Measurements from ENCODE around the gene AGT. TPM values are rescaled to one million over a fixed set of nuclear protein-coding genes. Genes with fewer than 3 reads are reported as not detected.

Gene AGT
- total RNA-seq, 1 experiment from 2014 or later = 0.93 TPM

GRCh38 chr1:230701895-230702768, 11.8 kb downstream of the AGT start:
- Histone ChIP-seq H3K9me2 (ENCODE audit: insufficient read depth) (no peaks in the 10 kb centered on the region), H3K27ac (ENCODE audit: low read depth, low read length) (no peak overlapping the region), H3K79me2 (ENCODE audit: insufficient read depth, low read length) (no peaks in the 10 kb centered on the region), H3K4me3 (replicated peaks in 1 of 2; ENCODE audit: low read depth in 1 of 2, low read length in 2 of 2) (no peak overlapping the region), H2AFZ (ENCODE audit: low read depth, low read length, poor library complexity, severe bottlenecking) (no peak overlapping the region), H3K9ac (ENCODE audit: low read length) (no peak overlapping the region), H3K36me3 (ENCODE audit: control insufficient read depth in 1 of 2, insufficient read depth in 2 of 2, low read length in 2 of 2) (no peaks in the 10 kb centered on the region), H3K4me2 (ENCODE audit: low read length) (peak overlapping the region; percentile 36), H3K27me3 (ENCODE audit: insufficient read depth, low read length) (peaks cover 4% of the 10 kb centered on the region; the same call in 1 of the 2 replicates), H3K4me1 (ENCODE audit: control insufficient read depth in 1 of 2, insufficient read depth in 2 of 2, low read length in 2 of 2) (peaks cover 14 to 16% of the 10 kb centered on the region in 2 experiments), H4K20me1 (ENCODE audit: insufficient read depth) (no peaks in the 10 kb centered on the region), H3K9me3 (ENCODE audit: control insufficient read depth in 1 of 2, insufficient read depth in 1 of 2, low read depth in 1 of 2, low read length in 2 of 2) (no peaks in the 10 kb centered on the region)
- intact Hi-C loops (cut with micrococcal nuclease) = no loop called here
- ATAC-seq (no peak), DNase-seq (ENCODE audit: low read depth, low spot score) (no peak)
- no TSS peak for BruUV-seq (replicated peaks)
- TF ChIP-seq TCF7L2 (IDR thresholded peaks at IDR 0.05; ENCODE audit: borderline replicate concordance, extremely low read depth, insufficient read depth, insufficient read length) = peak; percentile 53
- TF ChIP-seq EZH2 (IDR thresholded peaks at IDR 0.05) = no peak
- peak; percentile 15; the same call in 1 of the 2 replicates for TF ChIP-seq ZFX (IDR thresholded peaks at IDR 0.05)
- no peak for TF ChIP-seq MAX (IDR thresholded peaks at IDR 0.05)
- ChIA-PET POLR2A (no interaction called here), CTCF (no interaction called here), RAD21 (ENCODE audit: low non-redundant PET in 1 of 2, low total read pairs in 2 of 2, uncharacterized antibody in 2 of 2, unreplicated experiment in 2 of 2) (no interaction called here)

GRCh38 chr1:230701434-230701833, 12.5 kb downstream of the AGT start:
- no peaks in the 10 kb centered on the region for H4K20me1 ChIP-seq (ENCODE audit: insufficient read depth)
- no peak for ATAC-seq
- H3K79me2 ChIP-seq (ENCODE audit: insufficient read depth, low read length) = no peaks in the 10 kb centered on the region
- H3K4me3 ChIP-seq (replicated peaks in 1 of 2; ENCODE audit: low read depth in 1 of 2, low read length in 2 of 2) = no peak overlapping the region
- peaks cover 14 to 16% of the 10 kb centered on the region in 2 experiments for H3K4me1 ChIP-seq (ENCODE audit: control insufficient read depth in 1 of 2, insufficient read depth in 2 of 2, low read length in 2 of 2)
- no peaks in the 10 kb centered on the region for H3K9me3 ChIP-seq (ENCODE audit: control insufficient read depth in 1 of 2, insufficient read depth in 1 of 2, low read depth in 1 of 2, low read length in 2 of 2)
- ChIA-PET CTCF (no interaction called here), RAD21 (ENCODE audit: low non-redundant PET in 1 of 2, low total read pairs in 2 of 2, uncharacterized antibody in 2 of 2, unreplicated experiment in 2 of 2) (no interaction called here), POLR2A (no interaction called here)
- intact Hi-C loops (cut with micrococcal nuclease) = no loop called here
- no peak overlapping the region for H3K9ac ChIP-seq (ENCODE audit: low read length)
- no TSS peak for BruUV-seq (replicated peaks)
- H3K9me2 ChIP-seq (ENCODE audit: insufficient read depth) = no peaks in the 10 kb centered on the region
- DNase-seq (ENCODE audit: low read depth, low spot score) = no peak
- H3K36me3 ChIP-seq (ENCODE audit: control insufficient read depth in 1 of 2, insufficient read depth in 2 of 2, low read length in 2 of 2) = no peaks in the 10 kb centered on the region
- peaks cover 4% of the 10 kb centered on the region; the same call in 1 of the 2 replicates for H3K27me3 ChIP-seq (ENCODE audit: insufficient read depth, low read length)
- H3K27ac ChIP-seq (ENCODE audit: low read depth, low read length) = no peak overlapping the region
- H2AFZ ChIP-seq (ENCODE audit: low read depth, low read length, poor library complexity, severe bottlenecking) = no peak overlapping the region
- no peak overlapping the region for H3K4me2 ChIP-seq (ENCODE audit: low read length)
- TF ChIP-seq ZBTB33 (IDR thresholded peaks at IDR 0.05; ENCODE audit: extremely low read depth, insufficient replicate concordance, low read length) = no peak
- no peak for TF ChIP-seq FOSL1 (IDR thresholded peaks at IDR 0.05; ENCODE audit: low read depth)
- no peak for TF ChIP-seq CBX3 (IDR thresholded peaks at IDR 0.05; ENCODE audit: low read depth)
- no peak for TF ChIP-seq EZH2 (IDR thresholded peaks at IDR 0.05)
- no peak for TF ChIP-seq ZNF274 (IDR thresholded peaks at IDR 0.05; ENCODE audit: low read depth, low read length)
- TF ChIP-seq YY1 (IDR thresholded peaks at IDR 0.05; ENCODE audit: extremely low read depth, insufficient replicate concordance, low read depth, low read length) = no peak
- no peak for TF ChIP-seq ELF1 (IDR thresholded peaks at IDR 0.05; ENCODE audit: borderline replicate concordance, low read depth)
- TF ChIP-seq EGR1 (IDR thresholded peaks at IDR 0.05; ENCODE audit: low read depth) = no peak
- no peak for TF ChIP-seq MAX (IDR thresholded peaks at IDR 0.05)
- TF ChIP-seq ATF3 (IDR thresholded peaks at IDR 0.05) = no peak
- no peak for TF ChIP-seq POLR2A (IDR thresholded peaks at IDR 0.05; ENCODE audit: borderline replicate concordance, extremely low read depth, insufficient read depth, insufficient read length)
- TF ChIP-seq TCF7L2 (IDR thresholded peaks at IDR 0.05; ENCODE audit: borderline replicate concordance, extremely low read depth, insufficient read depth, insufficient read length) = no peak
- TF ChIP-seq SIN3A (IDR thresholded peaks at IDR 0.05; ENCODE audit: low read depth) = no peak
- TF ChIP-seq EZH2phosphoT487 (IDR thresholded peaks at IDR 0.05; ENCODE audit: borderline replicate concordance) = no peak
